Activated CD8-positive, alpha-beta memory T cell treated with anti-CD3 and anti-CD28 coated beads, Interleukin-2, amount 50 U/mL, for 24 hours (primary cell): ENCODE results near the gene BRCA1.
"Not testable (repeated sequence)": the region's sequence is repeated elsewhere in the genome, so short reads cannot be mapped to it uniquely, and the experiment has no call there.

Experiments used
- DNase-seq: peaks from one replicate; pipeline ENCODE4 v3.0.0-alpha.2; 2020; ENCODE audit errors: extremely low read depth

BRCA1 gene

DNA sequence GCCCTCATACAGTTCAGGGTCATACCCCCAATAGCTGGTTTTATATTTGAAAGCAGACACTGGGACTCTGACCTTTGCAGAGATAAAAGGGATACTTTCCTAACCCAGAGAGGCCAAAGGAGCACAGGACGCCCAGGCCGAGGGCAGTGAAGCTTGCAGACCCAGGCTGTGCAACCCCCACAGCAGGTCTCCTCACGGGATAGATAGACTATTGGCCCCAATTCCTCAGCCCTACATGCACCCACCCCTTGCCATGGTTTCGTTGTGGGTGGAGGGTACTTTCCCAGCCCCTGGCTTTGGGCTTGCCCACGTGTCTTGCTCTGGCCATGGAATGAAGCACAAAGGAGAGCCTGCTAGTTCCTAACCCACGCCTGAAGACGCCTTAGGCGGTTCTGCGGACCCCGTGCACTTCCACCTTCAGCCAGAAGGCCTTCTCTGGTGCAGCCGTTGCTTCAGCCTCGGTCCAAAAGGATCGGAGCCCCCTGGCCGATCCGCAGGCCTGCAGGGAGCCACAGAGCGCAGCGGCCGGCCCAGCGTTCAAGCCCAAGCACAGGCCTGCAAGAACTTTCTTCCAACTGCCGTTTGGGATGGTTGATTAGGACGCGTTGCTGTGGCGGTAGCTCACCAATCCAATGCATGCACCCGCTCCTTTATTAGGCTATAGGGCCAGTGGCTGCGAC is 9.8 kb upstream of the BRCA1 start:
- DNase-seq = no peak

DNA sequence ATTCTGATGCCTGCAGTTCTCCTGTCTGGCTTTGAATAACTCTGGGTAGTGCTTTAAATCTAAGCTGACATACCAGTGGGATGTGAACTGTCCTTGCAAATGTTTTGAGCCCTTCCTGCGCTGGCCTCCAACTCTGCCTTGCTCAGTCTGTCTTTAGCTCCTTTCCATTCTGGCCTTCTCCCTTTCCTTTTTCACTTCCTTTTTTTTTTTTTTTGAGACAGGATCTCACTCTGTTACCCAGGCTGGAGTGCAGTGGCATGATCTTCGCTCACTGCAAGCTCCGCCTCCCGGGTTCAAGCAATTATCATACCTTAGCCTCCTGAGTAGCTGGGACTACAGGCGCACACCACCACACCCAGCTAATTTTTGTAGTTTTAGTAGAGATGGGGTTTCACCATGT is 8.3 kb upstream of the BRCA1 start:
- not testable (repeated sequence) for DNase-seq

DNA sequence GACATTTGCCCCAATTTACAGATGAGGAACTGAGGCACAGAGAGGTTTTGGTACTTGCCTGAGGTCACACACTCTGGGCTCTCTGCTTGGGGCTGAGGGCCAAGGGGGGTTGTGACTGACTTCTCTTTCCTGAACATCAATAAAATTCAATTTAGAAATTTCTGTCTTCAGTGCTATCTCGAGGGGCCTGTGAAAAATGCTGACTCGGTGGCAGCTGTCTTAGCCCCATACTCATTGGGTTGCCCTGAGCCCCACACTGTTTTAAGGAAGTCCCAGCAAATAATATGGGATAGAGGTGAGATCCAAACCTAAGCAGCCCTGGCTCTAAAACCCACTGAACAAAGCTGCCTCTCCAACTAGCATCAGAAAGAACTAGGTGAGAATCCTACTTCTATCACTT is 7.0 kb upstream of the BRCA1 start:
- no peak for DNase-seq

DNA sequence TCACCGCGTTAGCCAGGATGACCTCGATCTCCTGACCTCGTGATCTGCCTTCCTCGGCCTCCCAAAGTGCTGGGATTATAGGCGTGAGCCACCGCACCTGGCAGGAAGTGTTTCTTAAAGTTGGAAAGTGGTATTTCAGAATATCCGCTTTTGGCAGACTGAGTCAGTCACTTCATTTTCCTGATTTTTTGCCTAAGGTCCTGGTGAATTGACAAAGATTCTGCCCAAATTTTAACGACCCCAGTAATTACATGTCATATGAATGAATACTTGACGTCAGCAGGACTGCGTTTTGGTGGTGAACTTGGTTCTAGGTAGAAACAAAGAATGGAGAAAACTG is 4.5 kb upstream of the BRCA1 start:
- no peak for DNase-seq

DNA sequence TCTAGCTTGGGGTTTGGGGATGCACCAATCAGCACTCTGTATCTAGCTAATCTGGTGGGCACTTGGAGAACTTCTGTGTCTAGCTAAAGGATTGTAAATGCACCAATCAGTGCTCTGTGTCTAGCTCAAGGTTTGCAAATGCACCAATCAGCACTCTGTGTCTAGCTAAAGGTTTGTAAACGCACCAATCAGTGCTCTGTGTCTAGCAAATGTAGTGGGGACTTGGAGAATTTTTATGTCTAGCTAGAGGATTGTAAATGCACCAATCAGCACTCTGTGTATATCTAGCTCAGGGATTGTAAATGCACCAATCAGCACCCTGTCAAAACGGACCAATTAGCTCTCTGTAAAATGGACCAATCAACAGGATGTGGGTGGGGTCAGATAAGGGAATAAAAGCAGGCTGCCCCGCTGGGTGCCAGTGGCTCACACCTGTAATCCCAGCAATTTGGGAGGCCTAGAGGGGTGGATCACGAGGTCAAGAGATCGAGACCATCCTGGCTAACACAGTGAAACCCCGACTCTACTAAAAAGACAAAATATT is 2.2 kb upstream of the BRCA1 start:
- not testable (repeated sequence) for DNase-seq

DNA sequence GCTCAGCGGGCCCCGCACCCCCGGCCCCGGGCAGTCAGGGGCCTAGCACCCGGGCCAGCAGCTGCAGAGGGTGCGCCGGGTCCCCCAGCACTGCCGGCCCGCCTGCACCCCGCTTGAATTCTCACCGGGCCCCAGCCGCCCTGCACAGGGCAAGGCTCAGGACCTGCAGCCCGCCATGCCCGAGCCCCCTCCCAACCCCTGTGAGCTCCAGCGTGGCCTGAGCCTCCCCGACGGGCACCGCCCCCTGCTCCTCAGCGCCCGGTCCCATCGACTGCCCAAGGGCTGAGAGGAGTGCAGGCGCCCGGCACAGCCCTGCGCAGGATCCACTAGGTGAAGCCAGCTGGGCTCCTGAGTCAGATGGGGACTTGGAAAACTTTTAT is 1.7 kb upstream of the BRCA1 start:
- DNase-seq = no peak

DNA sequence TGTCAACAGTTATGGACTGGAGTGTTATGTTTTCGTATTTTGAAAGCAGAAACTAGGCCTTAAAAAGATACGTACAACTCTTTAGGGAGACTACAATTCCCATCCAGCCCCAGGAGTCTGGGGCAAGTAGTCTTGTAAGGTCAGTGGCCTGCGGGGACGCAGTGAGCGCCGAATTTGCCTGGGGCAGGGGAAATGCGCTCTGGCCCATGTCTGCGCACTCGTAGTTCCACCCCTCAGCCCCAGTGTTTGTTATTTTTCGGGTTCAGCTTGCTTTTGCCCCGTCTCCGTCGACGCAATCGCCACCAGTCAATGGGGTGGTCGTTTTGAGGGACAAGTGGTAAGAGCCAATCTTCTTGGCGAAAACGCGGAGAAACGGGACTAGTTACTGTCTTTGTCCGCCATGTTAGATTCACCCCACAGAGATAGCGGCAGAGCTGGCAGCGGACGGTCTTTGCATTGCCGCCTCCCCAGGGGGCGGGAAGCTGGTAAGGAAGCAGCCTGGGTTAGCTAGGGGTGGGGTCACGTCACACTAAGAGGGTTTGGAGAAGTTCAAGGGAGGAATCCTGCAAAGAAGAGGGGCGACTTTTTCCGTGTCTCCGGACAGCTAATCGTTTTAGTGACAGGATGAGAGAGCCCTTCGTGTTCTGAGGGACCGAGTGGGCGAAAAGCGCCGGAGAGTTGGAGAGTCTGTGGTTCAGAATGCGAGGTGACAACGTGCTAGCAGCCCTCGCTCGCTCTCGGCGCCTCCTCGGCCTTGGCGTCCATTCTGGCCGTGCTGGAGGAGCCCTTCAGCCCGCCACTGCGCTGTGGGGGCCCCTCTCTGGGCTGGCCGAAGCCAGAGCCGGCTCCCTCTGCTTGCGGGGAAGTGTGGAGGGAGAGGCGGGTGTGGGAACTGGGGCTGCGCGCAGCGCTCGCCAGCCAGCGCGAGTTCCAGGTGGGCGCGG is 1.1 kb upstream of the BRCA1 start:
- no peak for DNase-seq

DNA sequence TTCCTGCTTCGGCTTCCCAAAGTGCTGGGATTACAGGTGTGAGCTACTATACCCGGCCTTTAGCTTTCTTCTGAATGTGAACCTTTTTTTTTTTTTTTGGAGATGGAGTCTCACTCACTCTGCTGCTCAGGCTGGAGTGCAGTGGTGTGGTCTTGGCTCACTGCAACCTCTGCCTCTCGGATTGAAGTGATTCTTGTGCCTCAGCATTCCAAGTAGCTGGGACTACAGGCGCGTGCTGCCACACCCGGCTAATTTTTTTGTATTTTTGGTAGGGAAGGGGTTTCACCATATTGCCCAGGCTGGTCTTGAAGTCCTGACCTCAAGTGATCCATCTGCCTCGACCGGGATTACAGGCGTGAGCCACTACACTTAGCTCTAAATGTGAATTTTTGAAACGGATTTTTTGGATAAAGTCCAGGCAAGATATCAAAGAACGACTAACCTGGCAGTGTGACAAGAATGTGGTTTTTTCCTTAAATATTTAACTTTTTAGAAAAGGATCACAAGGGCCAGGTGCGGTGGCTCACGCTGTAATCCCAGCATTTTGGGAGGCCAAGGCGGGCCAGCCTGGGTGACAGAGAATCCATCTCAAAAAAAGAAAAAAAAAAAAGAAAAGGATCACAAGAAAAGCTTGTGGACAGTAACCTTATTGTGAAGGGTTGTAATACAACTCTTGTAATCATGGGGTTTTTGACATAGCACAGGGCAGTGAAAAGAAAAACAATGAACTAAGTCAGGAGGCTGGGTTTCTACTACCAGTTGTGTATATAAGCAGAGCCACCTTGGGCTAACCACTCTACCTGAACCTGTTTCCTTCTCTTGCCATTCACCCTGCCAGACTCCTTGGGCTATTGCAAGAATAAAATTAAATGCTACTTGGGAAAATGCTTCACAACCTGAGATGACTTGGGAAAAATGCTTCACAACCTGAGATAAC is 6.2 kb downstream of the BRCA1 start:
- no peak for DNase-seq

DNA sequence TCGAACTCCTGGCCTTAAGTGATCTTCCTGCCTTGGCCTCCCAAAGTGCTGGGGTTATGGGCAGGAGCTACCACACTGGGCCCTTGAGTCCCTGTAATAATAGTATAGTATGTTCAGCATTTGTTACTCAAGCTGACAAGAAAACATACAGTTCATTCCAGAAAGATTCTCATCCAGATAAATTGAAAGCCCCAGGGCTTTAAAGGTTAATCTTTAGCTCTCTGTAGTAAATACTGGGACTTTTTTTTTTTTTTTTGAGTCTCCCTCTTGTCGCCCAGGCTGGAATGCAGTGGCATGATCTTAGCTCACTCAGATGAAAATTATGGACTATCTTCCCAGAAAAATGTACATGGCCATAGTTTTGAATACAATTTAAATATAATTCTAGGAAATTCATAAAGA is 11.0 kb downstream of the BRCA1 start:
- no peak for DNase-seq

DNA sequence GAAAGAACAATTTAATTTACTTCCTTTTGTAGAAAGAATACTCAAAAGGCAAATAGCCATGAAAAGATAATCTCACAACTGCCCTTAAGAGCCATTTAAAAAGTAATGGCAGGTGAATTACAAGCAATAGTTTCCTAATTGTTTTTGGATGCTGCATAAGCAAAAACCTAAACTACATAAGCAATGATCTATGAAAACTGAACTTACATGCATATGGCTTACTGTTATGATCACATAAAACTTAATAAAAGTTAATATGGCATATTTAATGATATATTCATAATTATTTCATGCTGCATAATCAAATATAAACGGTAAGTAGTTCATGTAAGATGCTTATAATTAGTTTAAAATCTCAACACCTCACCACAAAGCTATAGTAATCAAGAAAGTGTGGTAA is 18.6 kb downstream of the BRCA1 start:
- no peak for DNase-seq

DNA sequence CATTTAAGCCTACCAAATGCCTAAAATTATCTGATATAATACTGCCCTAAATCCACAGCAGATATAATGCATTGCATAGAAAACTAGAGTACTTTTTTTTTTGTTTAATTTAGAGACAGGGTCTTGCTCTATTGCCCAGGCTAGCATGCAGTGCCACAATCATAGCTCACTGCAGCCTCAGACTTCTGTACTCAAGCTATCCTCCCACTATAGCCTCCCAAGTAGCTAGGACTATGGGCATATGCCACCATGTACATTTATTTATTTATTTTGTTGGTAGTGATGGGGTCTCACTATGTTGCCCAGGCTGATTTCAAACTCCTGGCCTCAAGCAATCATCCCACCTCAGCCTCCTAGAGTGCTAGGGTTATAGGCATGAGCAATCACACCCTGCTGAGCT is 20.0 kb downstream of the BRCA1 start:
- DNase-seq = no peak

DNA sequence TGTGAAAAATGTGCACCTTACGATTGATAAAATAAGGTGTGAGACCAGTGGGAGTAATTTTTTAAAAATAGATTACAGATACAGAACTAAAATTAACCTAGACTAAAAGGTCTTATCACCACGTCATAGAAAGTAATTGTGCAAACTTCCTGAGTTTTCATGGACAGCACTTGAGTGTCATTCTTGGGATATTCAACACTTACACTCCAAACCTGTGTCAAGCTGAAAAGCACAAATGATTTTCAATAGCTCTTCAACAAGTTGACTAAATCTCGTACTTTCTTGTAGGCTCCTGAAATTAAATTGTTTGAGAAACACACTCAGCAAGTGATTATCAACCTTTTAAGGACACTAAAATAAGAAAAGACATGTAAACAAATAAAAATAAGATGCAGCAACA is 20.5 kb downstream of the BRCA1 start:
- DNase-seq = no peak

DNA sequence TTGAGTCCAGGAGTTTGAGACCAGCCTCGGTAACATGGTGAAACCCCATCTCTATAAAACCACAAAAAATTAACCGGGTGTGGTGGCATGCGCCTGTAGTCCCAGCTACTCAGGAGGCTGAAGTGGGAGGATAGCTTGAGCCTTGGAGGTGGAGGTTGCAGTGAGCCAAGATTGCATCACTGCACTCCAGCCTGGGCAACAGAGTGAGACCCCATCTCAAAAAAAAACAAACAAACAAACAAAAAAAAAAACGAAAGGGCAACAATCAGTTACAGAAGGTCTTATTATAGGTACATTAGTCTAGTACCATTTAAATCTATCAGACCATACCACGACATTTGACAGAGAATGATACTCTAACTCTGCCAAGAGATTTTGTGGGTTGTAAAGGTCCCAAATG is 29.8 kb downstream of the BRCA1 start:
- not testable (repeated sequence) for DNase-seq

DNA sequence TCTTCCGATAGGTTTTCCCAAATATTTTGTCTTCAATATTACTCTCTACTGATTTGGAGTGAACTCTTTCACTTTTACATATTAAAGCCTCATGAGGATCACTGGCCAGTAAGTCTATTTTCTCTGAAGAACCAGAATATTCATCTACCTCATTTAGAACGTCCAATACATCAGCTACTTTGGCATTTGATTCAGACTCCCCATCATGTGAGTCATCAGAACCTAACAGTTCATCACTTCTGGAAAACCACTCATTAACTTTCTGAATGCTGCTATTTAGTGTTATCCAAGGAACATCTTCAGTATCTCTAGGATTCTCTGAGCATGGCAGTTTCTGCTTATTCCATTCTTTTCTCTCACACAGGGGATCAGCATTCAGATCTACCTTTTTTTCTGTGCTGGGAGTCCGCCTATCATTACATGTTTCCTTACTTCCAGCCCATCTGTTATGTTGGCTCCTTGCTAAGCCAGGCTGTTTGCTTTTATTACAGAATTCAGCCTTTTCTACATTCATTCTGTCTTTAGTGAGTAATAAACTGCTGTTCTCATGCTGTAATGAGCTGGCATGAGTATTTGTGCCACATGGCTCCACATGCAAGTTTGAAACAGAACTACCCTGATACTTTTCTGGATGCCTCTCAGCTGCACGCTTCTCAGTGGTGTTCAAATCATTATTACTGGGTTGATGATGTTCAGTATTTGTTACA is 30.9 kb downstream of the BRCA1 start:
- DNase-seq = no peak

DNA sequence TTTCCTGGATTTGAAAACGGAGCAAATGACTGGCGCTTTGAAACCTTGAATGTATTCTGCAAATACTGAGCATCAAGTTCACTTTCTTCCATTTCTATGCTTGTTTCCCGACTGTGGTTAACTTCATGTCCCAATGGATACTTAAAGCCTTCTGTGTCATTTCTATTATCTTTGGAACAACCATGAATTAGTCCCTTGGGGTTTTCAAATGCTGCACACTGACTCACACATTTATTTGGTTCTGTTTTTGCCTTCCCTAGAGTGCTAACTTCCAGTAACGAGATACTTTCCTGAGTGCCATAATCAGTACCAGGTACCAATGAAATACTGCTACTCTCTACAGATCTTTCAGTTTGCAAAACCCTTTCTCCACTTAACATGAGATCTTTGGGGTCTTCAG is 32.3 kb downstream of the BRCA1 start:
- no peak for DNase-seq

DNA sequence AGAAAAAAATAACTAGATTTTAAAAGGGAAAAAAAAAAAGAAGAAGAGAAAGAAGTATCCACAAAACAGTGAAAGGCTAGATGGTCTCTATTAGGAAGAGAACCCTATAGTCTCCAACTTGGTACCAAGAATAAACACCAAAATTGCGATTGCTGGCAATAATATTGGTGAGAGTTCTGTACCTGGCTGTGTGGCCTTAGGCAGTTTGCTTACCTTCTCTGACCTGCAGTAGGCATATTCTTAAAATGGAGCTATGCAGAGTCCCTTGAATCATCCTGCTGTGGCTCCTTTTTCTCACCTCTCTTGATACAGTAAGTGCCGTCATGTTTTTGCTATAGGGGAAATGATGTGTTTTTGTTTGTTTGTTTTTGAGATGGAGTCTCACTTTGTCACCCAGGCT is 35.1 kb downstream of the BRCA1 start:
- DNase-seq = no peak

DNA sequence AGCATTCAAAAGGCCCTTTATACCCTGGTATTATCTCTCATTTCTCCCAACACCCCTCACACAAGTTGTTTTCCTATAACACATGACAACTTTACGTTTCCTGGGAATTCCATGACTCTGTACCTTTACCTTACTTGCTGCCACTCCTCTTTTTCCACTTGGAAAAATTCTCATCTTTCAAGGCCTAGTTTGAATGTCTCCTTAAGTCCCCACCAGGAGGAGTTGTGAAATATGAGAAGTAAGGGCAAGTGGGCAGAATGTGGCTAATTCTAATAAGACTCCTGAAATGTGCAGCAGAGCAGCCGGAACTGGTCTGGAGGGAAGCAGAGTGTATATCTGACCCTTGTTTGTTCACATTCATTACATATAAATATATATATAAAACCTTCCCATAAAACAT is 39.7 kb downstream of the BRCA1 start:
- no peak for DNase-seq

DNA sequence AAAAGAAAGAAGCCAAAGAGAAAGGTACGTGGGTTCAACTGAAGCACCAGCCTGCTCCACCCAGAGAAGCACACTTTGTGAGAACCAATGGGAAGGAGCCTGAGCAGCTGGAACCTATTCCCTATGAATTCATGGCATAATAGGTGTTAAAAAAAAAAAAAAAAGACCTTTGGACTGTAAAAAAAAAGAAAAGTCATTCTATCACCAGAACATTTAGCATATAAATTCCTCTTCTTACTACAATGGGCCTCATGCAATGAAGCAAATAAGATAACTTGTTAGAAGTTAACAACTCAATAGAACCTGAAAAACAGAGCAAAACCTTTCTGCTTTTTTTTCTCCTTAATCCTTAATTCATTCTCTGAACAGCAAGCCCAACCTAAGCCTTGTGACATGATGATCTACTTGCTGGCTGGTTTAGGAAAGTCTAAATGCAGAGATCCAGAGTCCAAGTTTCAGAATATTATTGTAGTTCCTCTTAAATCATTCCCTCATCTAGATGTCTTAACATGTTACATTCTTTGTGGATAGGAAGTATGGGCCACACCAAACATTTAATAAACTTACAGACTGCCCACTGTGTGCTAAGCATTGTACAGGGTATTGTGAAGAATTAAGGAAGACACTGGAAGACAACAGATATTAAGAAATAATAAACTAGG is 45.4 kb downstream of the BRCA1 start:
- no peak for DNase-seq

DNA sequence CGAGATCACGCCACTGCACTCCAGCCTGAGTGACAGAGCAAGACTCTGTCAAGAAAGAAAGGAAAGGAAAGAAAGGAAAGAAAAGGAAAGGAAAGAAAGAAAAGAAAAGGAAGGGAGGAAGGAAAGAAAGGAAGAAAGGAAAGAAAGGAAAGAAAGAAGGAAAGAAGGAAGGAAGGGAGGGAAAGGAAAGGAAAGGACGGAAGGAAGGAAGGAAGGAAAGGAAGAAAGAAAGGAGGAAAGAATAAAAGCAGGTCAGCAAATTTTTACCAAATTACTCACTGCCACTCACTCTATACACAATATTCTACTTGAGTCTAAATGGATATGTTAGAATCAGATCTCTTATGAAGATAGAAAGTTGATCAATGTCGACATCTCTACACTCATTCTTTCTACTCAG is 50.3 kb downstream of the BRCA1 start:
- DNase-seq = no peak

DNA sequence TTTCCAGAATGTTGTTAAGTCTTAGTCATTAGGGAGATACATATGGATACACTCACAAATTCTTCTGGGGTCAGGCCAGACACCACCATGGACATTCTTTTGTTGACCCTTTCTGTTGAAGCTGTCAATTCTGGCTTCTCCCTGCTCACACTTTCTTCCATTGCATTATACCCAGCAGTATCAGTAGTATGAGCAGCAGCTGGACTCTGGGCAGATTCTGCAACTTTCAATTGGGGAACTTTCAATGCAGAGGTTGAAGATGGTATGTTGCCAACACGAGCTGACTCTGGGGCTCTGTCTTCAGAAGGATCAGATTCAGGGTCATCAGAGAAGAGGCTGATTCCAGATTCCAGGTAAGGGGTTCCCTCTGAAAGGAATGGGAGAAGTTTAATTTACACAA is 54.3 kb downstream of the BRCA1 start:
- no peak for DNase-seq

DNA sequence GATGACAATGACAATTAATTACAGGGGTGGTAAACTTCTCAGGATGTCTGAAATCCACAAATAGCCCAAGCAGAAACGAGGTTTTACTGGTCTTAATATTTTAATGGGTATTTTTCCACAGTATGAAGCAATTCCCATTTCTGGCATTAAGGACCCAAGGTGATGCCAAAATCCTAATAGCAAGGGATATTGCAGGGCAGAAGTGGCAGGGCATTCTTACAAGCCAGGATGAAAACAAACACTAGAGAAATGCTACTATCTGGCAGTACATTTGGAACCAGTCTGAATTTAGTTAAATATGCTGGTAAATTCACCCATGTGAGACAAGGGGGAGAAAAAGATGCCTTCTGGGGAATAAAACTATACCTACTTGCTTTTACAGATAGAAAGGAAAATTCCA is 54.9 kb downstream of the BRCA1 start:
- no peak for DNase-seq
